ENCODE data around the gene CDK12. TPM values are rescaled to one million over a fixed set of nuclear protein-coding genes. Genes with fewer than 3 reads are reported as not detected.

Gene CDK12
- polyA plus RNA-seq, 1 donor, result 33.8 TPM

Other genes with a start within 250 kb of the CDK12 start
- 0.25 TPM for gene STAC2, start 235.5 kb upstream of the CDK12 start, polyA plus RNA-seq (ENCODE audit: insufficient read length)
- 7.5 TPM for gene FBXL20, start 59.9 kb upstream of the CDK12 start, polyA plus RNA-seq (ENCODE audit: insufficient read length)
- 27.0 TPM for gene MED1, start 10.2 kb upstream of the CDK12 start, polyA plus RNA-seq (ENCODE audit: insufficient read length)
- gene NEUROD2, start 146.4 kb downstream of the CDK12 start, polyA plus RNA-seq (ENCODE audit: insufficient read length), result 0.05 TPM
- gene PPP1R1B, start 165.5 kb downstream of the CDK12 start, polyA plus RNA-seq (ENCODE audit: insufficient read length), result 4.5 TPM
- gene STARD3, start 175.7 kb downstream of the CDK12 start, polyA plus RNA-seq (ENCODE audit: insufficient read length), result 36.2 TPM
- gene TCAP, start 203.9 kb downstream of the CDK12 start, polyA plus RNA-seq (ENCODE audit: insufficient read length), result 345 TPM
- gene PNMT, start 207.0 kb downstream of the CDK12 start, polyA plus RNA-seq (ENCODE audit: insufficient read length), result 5.0 TPM
- gene PGAP3, start 226.6 kb downstream of the CDK12 start, polyA plus RNA-seq (ENCODE audit: insufficient read length), result 23.3 TPM
- 178 TPM for gene ERBB2, start 238.6 kb downstream of the CDK12 start, polyA plus RNA-seq (ENCODE audit: insufficient read length)